Measurements from ENCODE around the gene YTHDC2.

DNA sequence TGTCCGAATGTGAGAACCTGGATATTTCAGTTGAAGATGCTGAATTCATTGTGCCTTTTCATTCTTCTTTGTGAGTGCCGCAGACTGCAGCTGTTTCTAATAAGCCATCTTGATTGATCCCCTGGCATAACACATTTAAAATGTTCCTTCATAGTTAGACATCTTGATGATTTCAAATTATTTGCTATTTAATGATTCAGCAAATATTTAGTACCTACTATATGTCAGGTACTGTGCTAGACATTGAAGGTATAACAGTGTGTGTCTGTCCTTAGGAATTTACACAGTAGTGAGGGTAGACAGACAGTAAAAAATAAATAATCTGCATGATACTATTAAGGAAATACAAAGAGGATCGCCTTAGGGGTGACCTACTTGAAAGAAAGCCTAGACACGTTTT lies 61.6 kb downstream of the YTHDC2 start:
- TF ChIP-seq, protein P1, sequence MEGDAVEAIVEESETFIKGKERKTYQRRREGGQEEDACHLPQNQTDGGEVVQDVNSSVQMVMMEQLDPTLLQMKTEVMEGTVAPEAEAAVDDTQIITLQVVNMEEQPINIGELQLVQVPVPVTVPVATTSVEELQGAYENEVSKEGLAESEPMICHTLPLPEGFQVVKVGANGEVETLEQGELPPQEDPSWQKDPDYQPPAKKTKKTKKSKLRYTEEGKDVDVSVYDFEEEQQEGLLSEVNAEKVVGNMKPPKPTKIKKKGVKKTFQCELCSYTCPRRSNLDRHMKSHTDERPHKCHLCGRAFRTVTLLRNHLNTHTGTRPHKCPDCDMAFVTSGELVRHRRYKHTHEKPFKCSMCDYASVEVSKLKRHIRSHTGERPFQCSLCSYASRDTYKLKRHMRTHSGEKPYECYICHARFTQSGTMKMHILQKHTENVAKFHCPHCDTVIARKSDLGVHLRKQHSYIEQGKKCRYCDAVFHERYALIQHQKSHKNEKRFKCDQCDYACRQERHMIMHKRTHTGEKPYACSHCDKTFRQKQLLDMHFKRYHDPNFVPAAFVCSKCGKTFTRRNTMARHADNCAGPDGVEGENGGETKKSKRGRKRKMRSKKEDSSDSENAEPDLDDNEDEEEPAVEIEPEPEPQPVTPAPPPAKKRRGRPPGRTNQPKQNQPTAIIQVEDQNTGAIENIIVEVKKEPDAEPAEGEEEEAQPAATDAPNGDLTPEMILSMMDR (IDR thresholded peaks at IDR 0.05): no peak
- no peak for TF ChIP-seq POLR2A (IDR thresholded peaks at IDR 0.05)
